Gastrocnemius medialis (tissue), 4 donors: ENCODE results near the gene VARS1. TPM values are rescaled to one million over a fixed set of nuclear protein-coding genes. Genes with fewer than 3 reads are reported as not detected.
A peak's percentile ranks its signal among the peaks of the same experiment; 100 is the strongest.

Experiments used
- ATAC-seq, 2 donors: fragments of 150-250 bp; one replicate each; pipeline ENCODE4 v1.9.1; 2016
- DNase-seq, 2 donors: peaks; one replicate each; pipeline ENCODE4 v3.0.0-alpha.2; 2019
- H3K27ac ChIP-seq, 4 donors: fragments of 200-600 bp; sonication (generic); 1 replicate in 1 of 4; 2 replicates in 3 of 4; pipeline ENCODE4 v1.5.1; 2016 to 2018; ENCODE audit warnings: mild to moderate bottlenecking in 2 of 4, moderate library complexity in 1 of 4
- H3K27me3 ChIP-seq, 3 donors: fragments of 200-600 bp; sonication (generic) in 2 of 3; 1 replicate in 1 of 3; 2 replicates in 2 of 3; pipeline versions ENCODE4 v1.5.1 to v1.6.0; 2016 to 2019; ENCODE audit warnings: mild to moderate bottlenecking in 1 of 3, moderate library complexity in 1 of 3
- H3K36me3 ChIP-seq, 2 donors: fragments of 200-600 bp; sonication (generic) in 1 of 2; one replicate each; pipeline ENCODE4 v1.5.1; 2017 to 2018
- H3K4me1 ChIP-seq, 2 donors: fragments of 200-600 bp; sonication (generic) in 1 of 2; one replicate each; pipeline ENCODE4 v1.5.1; 2016 to 2017; ENCODE audit warnings: mild to moderate bottlenecking in 2 of 2
- H3K4me3 ChIP-seq, 4 donors: fragments of 200-600 bp; sonication (generic) in 3 of 4; 1 replicate in 1 of 4; 2 replicates in 3 of 4; pipeline ENCODE4 v1.5.1; 2016 to 2019; ENCODE audit warnings: mild to moderate bottlenecking in 2 of 4
- H3K9me3 ChIP-seq, 3 donors: fragments of 200-600 bp; sonication (generic) in 2 of 3; 1 replicate in 1 of 3; 2 replicates in 2 of 3; pipeline ENCODE4 v1.5.1; 2016 to 2019
- CTCF ChIP-seq, 5 experiments: fragments of 450-650 bp in 3 of 5; fragments of 200-600 bp in 2 of 5; sonication (generic) in 2 of 5; IDR thresholded peaks in 4 of 5; conservative IDR thresholded peaks in 1 of 5; 1 replicate in 4 of 5; 2 replicates in 1 of 5; pipeline ENCODE4 v1.5.1; 2016 to 2019; ENCODE audit warnings: antibody characterized with exemption in 5 of 5, mild to moderate bottlenecking in 3 of 5, moderate library complexity in 3 of 5
- POLR2A ChIP-seq, 2 donors: fragments of 450-650 bp; IDR thresholded peaks; one replicate each; pipeline ENCODE4 v1.6.1; 2017; ENCODE audit warnings: antibody characterized with exemption in 2 of 2, mild to moderate bottlenecking in 2 of 2, moderate library complexity in 2 of 2
- in situ Hi-C, 4 donors: fragments of 200-750 bp; cut with MboI; loops; one replicate each; pipeline versions ENCODE4 v1.15.0 to v1.8.0; 2017; ENCODE audit warnings: low sequenced_read_pairs in 4 of 4
- intact Hi-C: fragments of 100-400 bp; cut with DNase I; formaldehyde crosslinking; loops from one replicate; pipeline ENCODE4 v1.15.1; 2023; ENCODE audit warnings: low total_unique reads
- total RNA-seq, 4 donors: library from RNA; depleted of rRNA; stranded (reverse); fragments of >200 nt; gene quantifications; one replicate each; pipeline versions ENCODE4 v1.1.0 to v1.2.3, GENCODE V29; 2016

The VARS1 gene
- total RNA-seq, 4 donors from 2014 or later, result 39.2 to 102 (median 67.4) TPM

- Histone ChIP-seq H3K4me1 (peaks cover 16 to 18% of the 10 kb centered on the region in 2 donors), H3K27ac (no peak overlapping the region), H3K9me3 (no peaks in the 10 kb centered on the region), H3K36me3 (peaks cover 0 to 25% of the 10 kb centered on the region in 2 donors), H3K4me3 (no peak overlapping the region), H3K27me3 (no peaks in the 10 kb centered on the region)
- no peak for DNase-seq
- intact Hi-C loops (no loop called here), in situ Hi-C loops (no loop called here)
- no peak for TF ChIP-seq CTCF (IDR thresholded peaks at IDR 0.05 in 4 of 5, conservative IDR thresholded peaks at IDR 0.05 in 1 of 5)
- no peak for TF ChIP-seq POLR2A (IDR thresholded peaks at IDR 0.05)
- ATAC-seq, result no peak
These were observed 2.8 kb downstream of the VARS1 start for GRCh38 chr6:31792761-31793171.

GRCh38 chr6:31792090-31792374 lies 3.5 kb downstream of the VARS1 start:
- intact Hi-C loops, result no loop called here
- DNase-seq (no peak), ATAC-seq (no peak)
- in situ Hi-C loops, result no loop called here
- Histone ChIP-seq H3K9me3 (no peaks in the 10 kb centered on the region), H3K4me1 (peaks cover 16 to 18% of the 10 kb centered on the region in 2 donors), H3K27ac (no peak overlapping the region), H3K27me3 (no peaks in the 10 kb centered on the region), H3K36me3 (peaks cover 0 to 32% of the 10 kb centered on the region in 2 donors), H3K4me3 (no peak overlapping the region)
- TF ChIP-seq CTCF (IDR thresholded peaks at IDR 0.05 in 4 of 5, conservative IDR thresholded peaks at IDR 0.05 in 1 of 5), result no peak
- no peak for TF ChIP-seq POLR2A (IDR thresholded peaks at IDR 0.05)

- no peak for TF ChIP-seq POLR2A (IDR thresholded peaks at IDR 0.05)
- peak in 4 of 5 experiments; percentile 13 to 53 (median 28) for TF ChIP-seq CTCF (IDR thresholded peaks at IDR 0.05 in 4 of 5, conservative IDR thresholded peaks at IDR 0.05 in 1 of 5)
- Histone ChIP-seq H3K4me1 (peaks cover 16 to 18% of the 10 kb centered on the region in 2 donors), H3K27ac (no peak overlapping the region), H3K36me3 (peaks cover 0 to 36% of the 10 kb centered on the region in 2 donors), H3K9me3 (no peaks in the 10 kb centered on the region), H3K4me3 (no peak overlapping the region), H3K27me3 (no peaks in the 10 kb centered on the region)
- in situ Hi-C loops, result no loop called here
- intact Hi-C loops, result no loop called here
- no peak for ATAC-seq
- DNase-seq, result no peak
These were observed 4.0 kb downstream of the VARS1 start for GRCh38 chr6:31791324-31792089.

GRCh38 chr6:31785475-31785874 lies 10.1 kb downstream of the VARS1 start:
- ATAC-seq (no peak), DNase-seq (no peak)
- Histone ChIP-seq H3K27me3 (no peaks in the 10 kb centered on the region), H3K27ac (no peak overlapping the region), H3K9me3 (no peaks in the 10 kb centered on the region), H3K4me1 (no peaks in the 10 kb centered on the region), H3K4me3 (no peak overlapping the region), H3K36me3 (peaks cover 0 to 67% of the 10 kb centered on the region in 2 donors)
- TF ChIP-seq POLR2A (IDR thresholded peaks at IDR 0.05), result no peak
- no peak for TF ChIP-seq CTCF (IDR thresholded peaks at IDR 0.05 in 4 of 5, conservative IDR thresholded peaks at IDR 0.05 in 1 of 5)
- intact Hi-C loops (no loop called here), in situ Hi-C loops (no loop called here)
